Memory B cell (primary cell): Measurements from ENCODE around the gene FAM83G.

ENCODE experiments used
- ATAC-seq: fragments of 150-1000 bp; cut with Tn5 transposase; 2 replicates; pipeline ENCODE4 v1.10.0; 2021; ENCODE audit warnings: low read depth, mild to moderate bottlenecking, moderate library complexity
- DNase-seq, 2 donors: peaks; one replicate each; pipeline ENCODE4 v3.0.0; 2022; ENCODE audit warnings: low spot score in 2 of 2
- H3K27ac Mint-ChIP-seq: one replicate; pipeline ENCODE4 v1.8.0; 2022; ENCODE audit warnings: mild to moderate bottlenecking, moderate library complexity, mixed read lengths
- H3K27me3 Mint-ChIP-seq: one replicate; pipeline ENCODE4 v1.8.0; 2022; ENCODE audit warnings: mixed read lengths
- H3K36me3 Mint-ChIP-seq: one replicate; pipeline ENCODE4 v1.8.0; 2022; ENCODE audit warnings: mild to moderate bottlenecking, mixed read lengths
- H3K4me1 Mint-ChIP-seq: one replicate; pipeline ENCODE4 v1.8.0; 2022; ENCODE audit warnings: mixed read lengths
- H3K4me3 Mint-ChIP-seq: one replicate; pipeline ENCODE4 v1.8.0; 2022; ENCODE audit warnings: mild to moderate bottlenecking, moderate library complexity, mixed read lengths
- H3K9me3 Mint-ChIP-seq: one replicate; pipeline ENCODE4 v1.8.0; 2022; ENCODE audit warnings: mixed read lengths

FAM83G gene

DNA sequence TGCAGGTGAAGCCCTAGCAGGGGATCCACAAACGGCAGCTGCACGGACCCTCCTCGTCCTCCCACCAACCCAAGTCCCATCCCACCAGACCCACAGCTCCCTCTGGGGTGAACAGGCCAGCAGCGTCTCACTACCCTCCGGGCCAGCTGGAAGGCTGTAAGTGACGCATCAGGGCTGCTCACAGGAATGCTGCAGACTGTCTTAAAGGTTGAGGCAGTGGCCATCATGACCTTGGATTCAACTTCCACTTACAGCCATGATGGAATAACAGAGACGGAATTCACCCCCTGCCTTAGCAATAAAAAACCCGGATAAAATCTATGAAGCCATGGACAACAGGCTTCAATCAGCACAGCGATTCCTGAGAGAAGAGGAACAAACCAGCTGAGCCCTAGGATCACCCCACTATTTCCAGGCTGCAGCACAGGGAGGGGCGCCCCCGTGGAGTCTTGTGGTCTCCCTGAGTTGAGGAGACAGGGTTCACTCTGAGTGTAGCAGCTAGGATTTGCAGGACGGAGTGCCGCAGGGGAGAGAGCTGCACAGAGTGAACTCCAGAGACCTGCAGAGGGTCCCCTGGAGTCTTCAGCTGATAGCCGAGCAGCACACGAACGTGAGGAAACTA, 10.5 kb downstream of the FAM83G start:
- no peak for ATAC-seq
- Mint-ChIP-seq H3K27me3 (no peaks in the 10 kb centered on the region), H3K4me1 (peaks cover 20% of the 10 kb centered on the region), H3K36me3 (peaks cover 14% of the 10 kb centered on the region), H3K27ac (no peak overlapping the region), H3K4me3 (no peak overlapping the region), H3K9me3 (peaks cover 6% of the 10 kb centered on the region)
- DNase-seq = no peak

DNA sequence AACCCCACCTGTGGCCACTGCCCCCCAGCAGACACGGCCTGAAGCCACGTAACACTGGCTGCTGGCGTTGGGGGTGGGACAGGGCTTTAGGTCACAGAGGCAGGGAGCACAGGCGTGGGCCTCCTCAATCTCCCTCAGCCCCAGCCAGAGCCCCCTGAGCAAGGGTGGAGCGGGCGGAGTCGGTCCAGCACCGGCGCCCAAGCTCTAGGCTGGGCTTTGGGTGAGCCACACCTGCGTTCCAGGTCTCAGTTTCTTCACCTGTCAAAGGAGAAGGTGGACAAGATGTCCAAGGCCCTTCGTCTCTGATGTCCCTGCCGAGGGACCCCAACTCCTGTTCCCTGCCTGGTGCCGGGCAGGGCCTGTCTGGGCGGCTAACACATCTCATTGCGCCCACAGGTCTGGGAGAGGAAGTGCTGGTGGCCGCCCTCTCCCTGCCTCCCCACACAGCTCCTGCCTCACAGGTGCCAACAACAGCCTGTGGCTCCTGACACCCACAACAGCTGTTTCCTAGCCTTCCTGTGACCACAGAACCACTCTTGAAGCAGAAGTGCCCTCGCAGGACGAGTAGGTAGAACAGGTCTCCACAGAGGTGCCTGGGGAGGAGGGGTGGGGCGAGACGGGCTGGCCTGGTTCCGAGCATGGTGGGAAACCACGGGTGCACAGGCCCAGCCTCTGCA, 12.0 kb downstream of the FAM83G start:
- H3K4me3 Mint-ChIP-seq = peak overlapping the region; percentile 56
- ATAC-seq = peak; percentile 98
- H3K27me3 Mint-ChIP-seq = no peaks in the 10 kb centered on the region
- peaks cover 6% of the 10 kb centered on the region for H3K9me3 Mint-ChIP-seq
- DNase-seq = peak; percentile 52 to 65
- peak overlapping the region; percentile 83 for H3K27ac Mint-ChIP-seq
- peaks cover 14% of the 10 kb centered on the region for H3K36me3 Mint-ChIP-seq
- H3K4me1 Mint-ChIP-seq = peaks cover 20% of the 10 kb centered on the region

DNA sequence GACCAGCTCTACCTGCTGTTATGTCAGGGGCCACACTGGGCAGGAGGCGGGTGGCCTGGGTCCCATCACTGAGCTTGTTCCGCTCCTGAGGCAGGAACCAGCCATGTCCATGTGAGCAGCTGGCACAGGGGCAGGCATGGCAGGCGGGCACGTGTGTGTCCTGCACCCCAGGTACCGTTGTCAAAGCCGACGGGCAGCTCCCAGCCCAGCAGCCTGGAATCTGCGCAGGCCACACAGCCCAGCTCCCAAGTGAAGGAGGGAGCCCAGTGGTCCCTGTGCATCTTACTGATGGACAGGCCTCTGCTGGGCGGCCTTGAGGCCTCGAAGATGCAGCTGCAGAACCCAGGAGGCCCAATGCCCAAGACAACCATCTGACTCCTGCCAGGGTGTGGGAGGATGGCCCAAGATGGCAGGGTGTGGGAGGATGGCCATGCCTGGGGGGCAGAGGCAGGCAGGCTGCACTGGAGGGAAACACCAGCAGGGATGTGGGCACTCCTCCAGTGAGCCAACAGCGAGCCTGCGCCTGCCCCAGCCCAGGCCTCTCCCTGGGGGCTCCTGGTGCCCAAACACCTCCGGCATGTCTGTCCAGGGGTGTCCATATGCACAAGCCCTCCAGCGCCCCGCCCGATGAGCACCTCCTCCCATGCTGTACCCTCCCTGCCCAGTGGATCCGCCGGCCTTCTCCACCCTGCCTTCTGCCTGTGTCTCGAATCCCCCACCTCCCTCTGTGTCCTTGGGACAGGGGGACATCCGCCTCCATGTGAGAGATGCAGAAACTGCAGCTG, 12.8 kb downstream of the FAM83G start:
- Mint-ChIP-seq H3K27ac (peak overlapping the region; percentile 83), H3K36me3 (peaks cover 13% of the 10 kb centered on the region), H3K4me1 (peaks cover 20% of the 10 kb centered on the region), H3K9me3 (peaks cover 6% of the 10 kb centered on the region), H3K27me3 (no peaks in the 10 kb centered on the region), H3K4me3 (no peak overlapping the region)
- ATAC-seq = no peak
- no peak for DNase-seq

DNA sequence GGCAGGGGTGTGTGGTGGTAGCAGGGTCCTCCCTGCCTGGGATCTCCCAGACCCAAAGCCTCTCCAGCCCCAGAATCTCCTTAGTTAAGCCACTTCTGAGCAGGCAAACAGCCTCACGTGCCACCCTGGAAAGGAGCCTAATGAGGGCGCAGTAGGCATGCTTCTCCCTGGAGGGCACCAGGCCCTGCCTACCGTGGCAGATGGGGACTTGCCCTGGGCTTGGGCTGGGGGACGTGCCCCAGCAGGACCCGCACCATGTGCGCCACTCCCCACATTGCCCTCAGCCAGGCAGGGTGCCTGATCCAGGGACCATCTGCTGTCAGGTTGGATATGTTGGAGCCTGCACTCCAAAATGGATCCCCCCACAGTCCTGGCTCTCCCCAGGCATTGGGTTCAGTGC, 14.2 kb downstream of the FAM83G start:
- Mint-ChIP-seq H3K27me3 (no peaks in the 10 kb centered on the region), H3K27ac (no peak overlapping the region), H3K36me3 (peaks cover 6% of the 10 kb centered on the region), H3K9me3 (peaks cover 4% of the 10 kb centered on the region), H3K4me3 (no peak overlapping the region), H3K4me1 (peaks cover 20% of the 10 kb centered on the region)
- ATAC-seq = no peak
- no peak for DNase-seq

DNA sequence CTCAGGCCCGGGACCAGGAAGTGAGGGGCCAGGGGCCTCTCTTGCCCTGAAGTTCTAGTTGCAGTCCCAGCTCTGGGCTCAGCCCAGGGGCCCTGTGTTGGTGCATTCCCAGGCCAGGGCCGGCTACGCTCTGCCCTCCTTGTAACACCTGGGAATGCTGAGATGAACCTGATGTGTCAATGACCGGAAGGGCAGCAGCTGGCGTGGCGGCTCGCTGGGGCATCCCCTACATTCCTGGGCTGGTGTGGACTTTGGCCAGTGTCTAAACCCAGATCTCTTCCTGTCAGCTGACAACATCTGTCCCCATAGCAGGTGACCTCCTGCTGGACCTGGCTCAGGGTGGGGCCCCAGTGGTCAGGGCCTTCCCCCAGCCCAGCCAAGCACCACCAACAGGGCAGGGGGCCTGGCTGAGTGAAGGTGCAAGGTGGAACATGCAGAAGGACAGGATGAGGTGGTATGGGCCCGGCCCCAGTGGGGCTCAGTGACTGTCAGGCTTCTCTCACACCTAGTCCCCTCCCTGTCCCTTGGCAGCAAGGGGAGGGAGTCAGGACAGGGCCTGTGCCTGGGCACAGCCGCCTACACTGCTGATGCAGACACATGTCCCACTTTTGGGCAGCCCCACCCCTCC, 15.9 kb downstream of the FAM83G start:
- Mint-ChIP-seq H3K36me3 (no peaks in the 10 kb centered on the region), H3K4me1 (peaks cover 15% of the 10 kb centered on the region), H3K27me3 (no peaks in the 10 kb centered on the region), H3K4me3 (no peak overlapping the region), H3K9me3 (no peaks in the 10 kb centered on the region), H3K27ac (no peak overlapping the region)
- ATAC-seq (no peak), DNase-seq (no peak)

DNA sequence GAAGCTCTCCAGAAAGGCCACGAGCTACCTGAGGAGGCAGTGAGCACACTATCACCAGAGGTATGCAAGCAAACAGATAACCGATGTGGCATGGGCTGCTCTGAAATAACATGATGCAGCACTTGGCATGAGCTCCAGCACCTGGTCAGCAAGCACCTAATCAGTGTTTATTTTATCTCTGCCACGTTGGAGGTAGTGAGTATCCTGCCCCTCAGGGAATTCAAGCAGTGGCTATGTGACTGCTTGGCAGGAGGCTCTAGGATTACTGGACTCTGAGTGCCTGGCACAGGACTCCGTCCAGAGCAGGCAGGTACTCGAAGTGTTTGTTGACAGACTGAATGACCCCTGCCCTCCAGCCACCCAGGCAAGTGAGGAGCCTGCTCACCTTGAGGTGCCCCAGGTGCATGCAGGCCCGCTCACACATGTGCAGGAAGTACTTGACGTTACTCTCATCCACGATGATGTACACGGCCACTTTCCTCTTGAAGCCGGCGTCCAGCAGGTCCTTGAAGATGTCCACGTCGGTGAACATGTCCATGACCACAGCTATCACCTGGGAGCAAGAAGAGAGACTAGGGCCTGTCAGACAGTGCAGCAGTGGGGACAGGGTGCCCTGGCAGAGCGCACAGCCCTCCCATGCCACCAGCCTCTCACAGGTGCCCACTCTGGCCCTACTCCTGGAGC, 16.6 kb downstream of the FAM83G start:
- H3K27me3 Mint-ChIP-seq = no peaks in the 10 kb centered on the region
- H3K4me1 Mint-ChIP-seq = peaks cover 9% of the 10 kb centered on the region
- ATAC-seq (no peak), DNase-seq (no peak)
- no peaks in the 10 kb centered on the region for H3K36me3 Mint-ChIP-seq
- no peak overlapping the region for H3K27ac Mint-ChIP-seq
- no peak overlapping the region for H3K4me3 Mint-ChIP-seq
- H3K9me3 Mint-ChIP-seq = no peaks in the 10 kb centered on the region

DNA sequence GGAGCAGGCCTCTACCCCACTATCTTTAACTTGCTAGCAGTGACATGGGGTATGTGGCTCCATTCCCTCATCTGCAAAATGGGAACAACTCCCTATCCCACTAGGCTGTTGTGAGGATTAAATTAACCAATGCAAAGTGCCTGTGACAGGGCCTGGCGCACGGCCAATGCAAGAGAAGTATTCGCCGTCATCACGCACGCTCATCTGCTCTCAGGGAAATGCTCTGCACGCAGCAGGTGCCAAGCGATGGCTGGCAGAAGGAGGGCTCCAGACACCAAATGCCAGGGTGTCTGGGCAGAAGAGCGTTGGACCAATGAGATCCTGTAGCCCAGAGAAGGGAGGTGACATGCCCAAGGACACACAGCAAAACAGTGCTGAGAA, 17.3 kb downstream of the FAM83G start:
- no peaks in the 10 kb centered on the region for H3K36me3 Mint-ChIP-seq
- H3K4me3 Mint-ChIP-seq = no peak overlapping the region
- H3K27ac Mint-ChIP-seq = no peak overlapping the region
- ATAC-seq (no peak), DNase-seq (no peak)
- no peaks in the 10 kb centered on the region for H3K9me3 Mint-ChIP-seq
- no peaks in the 10 kb centered on the region for H3K27me3 Mint-ChIP-seq
- H3K4me1 Mint-ChIP-seq = peaks cover 3% of the 10 kb centered on the region

DNA sequence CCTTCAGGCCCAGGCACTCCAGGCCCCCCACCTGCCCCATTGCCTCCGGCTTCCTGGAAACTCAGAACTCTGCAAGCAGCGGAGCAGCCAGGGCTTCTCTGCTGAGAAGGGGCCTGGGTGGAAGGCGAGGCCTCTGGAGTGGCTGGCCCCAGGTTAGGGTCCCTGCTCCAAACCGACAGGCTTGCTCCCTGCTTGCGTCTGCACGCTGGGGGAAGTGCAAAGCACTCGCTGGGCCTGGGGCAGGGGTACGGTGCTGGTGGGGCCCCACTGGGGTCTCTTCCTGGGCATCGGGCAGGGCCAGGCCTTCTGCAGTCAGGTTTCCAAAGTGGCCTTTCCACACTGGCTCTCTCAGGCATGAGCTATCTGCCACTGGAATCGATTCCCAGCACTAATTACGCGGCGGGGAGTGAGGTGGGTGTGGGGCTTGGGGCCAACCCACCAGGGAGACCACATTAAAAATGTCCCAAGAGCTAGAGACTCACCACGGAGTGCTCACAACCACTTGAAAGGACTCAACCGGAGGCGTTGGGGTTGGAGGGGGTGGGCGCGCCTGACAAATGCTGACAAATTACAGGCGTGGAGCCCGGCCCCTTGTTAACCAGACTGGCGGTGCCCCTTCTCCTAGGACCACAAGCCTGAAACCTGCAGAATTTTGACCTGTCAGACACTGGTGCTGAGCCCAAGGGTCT, 17.9 kb downstream of the FAM83G start:
- DNase-seq (no peak), ATAC-seq (no peak)
- Mint-ChIP-seq H3K4me3 (no peak overlapping the region), H3K27me3 (no peaks in the 10 kb centered on the region), H3K4me1 (no peaks in the 10 kb centered on the region), H3K27ac (no peak overlapping the region), H3K9me3 (no peaks in the 10 kb centered on the region), H3K36me3 (no peaks in the 10 kb centered on the region)

DNA sequence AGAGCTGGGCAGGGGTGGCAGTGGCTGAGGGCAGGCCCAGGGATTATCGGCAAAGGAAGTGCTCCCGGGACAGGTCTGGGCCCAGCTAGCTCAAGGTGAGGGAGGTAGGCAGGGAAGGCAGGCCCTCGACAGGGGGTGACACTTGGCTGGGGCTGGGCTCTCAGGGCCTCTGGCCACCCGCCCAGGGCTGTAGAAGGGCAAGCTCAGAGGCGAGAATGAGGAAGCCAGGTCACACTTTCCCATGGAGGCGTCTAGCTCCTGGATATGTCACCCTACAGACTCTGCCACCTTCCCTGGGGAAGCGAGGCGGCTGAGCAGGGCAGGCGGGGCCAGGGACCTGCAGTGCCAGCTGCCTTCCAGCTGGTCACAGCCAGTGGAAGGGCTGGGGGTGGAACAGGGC, 19.1 kb downstream of the FAM83G start:
- Mint-ChIP-seq H3K36me3 (no peaks in the 10 kb centered on the region), H3K9me3 (no peaks in the 10 kb centered on the region), H3K27me3 (no peaks in the 10 kb centered on the region), H3K27ac (no peak overlapping the region), H3K4me1 (no peaks in the 10 kb centered on the region), H3K4me3 (no peak overlapping the region)
- no peak for ATAC-seq
- no peak for DNase-seq

DNA sequence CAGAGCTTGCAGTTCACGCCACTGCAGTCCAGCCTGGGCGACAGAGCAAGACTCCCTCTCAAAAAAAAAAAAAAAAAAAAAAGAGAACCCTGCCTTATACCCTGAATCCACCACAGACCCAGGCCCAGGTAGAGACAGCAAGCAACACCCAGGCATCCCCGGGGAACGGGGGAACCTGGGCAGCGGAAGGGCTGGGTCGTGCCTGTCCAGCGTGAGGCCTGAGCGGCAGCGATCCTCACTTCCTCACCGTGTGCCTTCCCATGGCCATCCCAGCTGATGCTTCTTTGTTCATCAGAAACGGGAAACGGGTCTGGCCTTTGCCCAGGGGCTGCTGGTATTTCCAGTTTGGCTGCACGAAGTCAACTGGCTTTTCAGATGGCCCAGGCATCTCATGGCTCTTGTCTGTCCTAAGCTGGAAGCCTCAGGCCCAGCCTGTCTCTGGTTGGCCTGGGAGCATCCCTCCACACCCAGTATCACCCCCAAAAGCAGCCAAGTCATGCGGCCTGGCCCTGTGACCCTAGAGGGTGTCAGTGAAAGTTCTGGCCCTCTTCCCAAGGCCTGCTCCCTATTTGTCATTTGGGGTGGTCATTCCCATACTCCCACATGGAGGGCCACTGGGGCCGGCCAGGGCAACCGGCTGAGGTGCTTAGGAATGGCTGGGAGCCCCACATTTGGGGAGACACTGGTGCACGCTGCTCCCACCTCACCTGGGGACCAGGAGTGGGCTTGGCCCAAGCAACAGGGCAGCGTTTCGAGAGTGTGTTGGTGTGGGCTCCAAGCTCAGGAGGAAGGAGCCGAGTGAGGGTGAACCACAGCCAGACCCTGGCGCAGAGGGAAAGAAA, 20.1 kb downstream of the FAM83G start:
- peaks cover 2% of the 10 kb centered on the region for H3K36me3 Mint-ChIP-seq
- ATAC-seq (no peak), DNase-seq (no peak)

DNA sequence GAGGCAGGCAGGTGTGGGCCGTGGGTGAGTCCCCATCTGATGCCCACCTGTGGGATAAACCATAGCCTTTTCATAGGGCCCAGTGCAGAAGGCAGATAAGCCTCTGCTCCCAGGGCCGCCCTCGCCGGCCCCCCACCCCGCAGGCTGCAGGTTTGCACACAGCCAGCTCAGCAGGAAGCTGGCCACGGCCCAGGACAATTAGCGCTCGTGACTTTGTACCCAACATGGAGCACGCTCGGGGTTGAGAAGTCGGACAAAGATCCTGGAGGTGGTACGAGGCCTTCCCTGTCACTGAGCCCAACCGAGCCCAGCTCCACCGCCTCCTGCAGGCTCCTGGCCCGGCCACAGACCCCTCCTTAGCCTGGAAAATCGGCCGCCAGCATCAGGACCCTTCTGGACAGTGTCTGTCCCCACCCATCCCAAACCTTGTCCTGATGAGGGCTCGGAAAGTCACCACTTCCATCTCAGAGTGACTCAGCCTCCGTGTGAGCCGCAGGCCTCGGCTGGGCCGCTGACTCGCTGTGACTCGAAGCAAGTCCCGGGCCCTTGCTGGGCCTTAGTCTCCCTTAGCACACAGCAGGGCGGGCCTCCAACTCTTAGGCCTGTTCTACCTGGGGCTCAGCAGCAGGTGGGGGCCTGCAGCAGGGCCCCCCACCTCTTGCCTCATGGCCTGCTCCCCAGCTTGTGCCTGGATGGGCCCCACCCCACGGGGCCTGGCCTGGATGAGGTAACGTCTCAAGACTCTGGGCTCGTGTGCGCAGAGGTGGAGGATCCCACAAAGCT, 22.7 kb downstream of the FAM83G start:
- Mint-ChIP-seq H3K4me3 (no peak overlapping the region), H3K27me3 (no peaks in the 10 kb centered on the region)
- no peak for DNase-seq

More for the DNA sequence above, 20.1 kb downstream of the FAM83G start:
- Mint-ChIP-seq H3K27me3 (no peaks in the 10 kb centered on the region), H3K9me3 (no peaks in the 10 kb centered on the region), H3K4me3 (no peak overlapping the region), H3K4me1 (no peaks in the 10 kb centered on the region), H3K27ac (no peak overlapping the region)

DNA sequence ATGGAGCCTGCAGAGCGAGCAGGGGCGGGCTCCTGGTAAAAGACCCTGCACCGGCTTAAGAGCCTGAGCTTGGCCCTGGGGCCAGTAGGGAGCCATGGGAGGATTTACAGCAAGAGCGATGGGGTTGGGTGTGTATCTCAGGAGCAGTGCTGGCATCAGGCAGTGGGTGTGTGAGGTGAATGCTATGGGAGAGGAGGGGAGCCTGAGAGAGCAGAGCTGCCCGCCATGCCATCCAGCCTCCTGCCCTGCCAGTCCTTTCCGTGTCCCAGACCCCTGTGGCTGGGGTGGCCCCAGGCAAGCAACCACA, 23.3 kb downstream of the FAM83G start:
- Mint-ChIP-seq H3K4me1 (no peaks in the 10 kb centered on the region), H3K27me3 (no peaks in the 10 kb centered on the region), H3K36me3 (peaks cover 3% of the 10 kb centered on the region), H3K9me3 (no peaks in the 10 kb centered on the region), H3K4me3 (no peak overlapping the region), H3K27ac (no peak overlapping the region)
- no peak for ATAC-seq
- DNase-seq = no peak

More for the DNA sequence above, 22.7 kb downstream of the FAM83G start:
- Mint-ChIP-seq H3K9me3 (no peaks in the 10 kb centered on the region), H3K4me1 (no peaks in the 10 kb centered on the region), H3K36me3 (peaks cover 3% of the 10 kb centered on the region), H3K27ac (no peak overlapping the region)
- ATAC-seq = no peak
